GM18870 (cell line): ENCODE data around the gene PDE11A.

ENCODE experiments used
- ATAC-seq: cut with Tn5 transposase; IDR thresholded peaks from one replicate; pipeline ENCODE4 v1.9.1; 2021; ENCODE audit warnings: moderate library complexity; ENCODE audit not compliant: unreplicated experiment

PDE11A gene

DNA sequence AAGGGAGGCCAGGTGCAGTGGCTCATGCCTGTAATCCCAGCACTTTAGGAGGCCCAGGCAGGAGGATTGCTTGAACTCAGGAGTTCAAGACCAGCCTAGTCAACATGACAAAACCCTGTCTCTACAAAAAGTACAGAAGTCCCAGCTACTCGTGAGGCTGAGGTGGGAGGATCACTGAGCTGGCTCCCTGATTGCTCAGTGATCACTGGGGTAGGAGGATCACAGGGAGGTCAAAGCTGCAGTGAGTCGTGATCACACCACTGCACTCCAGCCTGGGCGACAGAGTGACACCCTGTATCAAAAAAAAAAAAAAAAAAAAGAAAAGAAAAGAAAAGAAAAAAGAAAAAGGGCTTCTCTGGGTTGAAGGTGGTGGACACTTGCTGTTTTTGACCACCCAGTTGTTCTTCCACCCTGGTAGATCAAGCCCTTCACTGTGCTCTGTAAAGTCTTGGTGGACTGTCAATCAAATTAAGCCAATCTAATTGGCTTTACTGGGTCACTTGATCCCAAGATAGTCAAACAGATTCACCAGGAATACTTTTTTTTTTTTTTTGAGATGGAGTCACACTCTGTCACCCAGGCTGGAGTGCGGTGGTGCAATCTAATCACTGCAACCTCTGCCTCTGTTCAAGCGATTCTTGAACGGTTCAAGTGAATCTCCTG, 488.4 kb downstream of the PDE11A start:
- ATAC-seq: no peak

DNA sequence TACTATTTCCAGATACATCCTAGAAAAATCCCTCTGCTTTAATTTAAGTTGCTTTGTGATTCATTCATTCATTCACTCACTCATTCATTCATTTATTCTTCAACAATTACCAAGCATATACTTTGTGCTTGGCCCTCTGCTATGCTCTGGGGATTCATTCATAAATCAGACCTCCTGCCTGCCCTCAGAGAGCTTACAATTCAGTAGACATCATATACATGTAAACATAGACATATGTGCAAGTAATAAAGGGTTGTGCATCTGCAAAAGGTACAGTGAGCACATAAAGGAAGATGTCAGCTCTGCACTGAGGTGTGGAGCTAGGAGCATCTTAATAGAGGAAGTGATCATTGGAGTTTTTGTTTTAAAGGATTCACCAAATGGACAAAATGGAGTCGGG, 490.6 kb downstream of the PDE11A start:
- ATAC-seq: no peak

GRCh38 chr2:177579486-177580036, 493.0 kb downstream of the PDE11A start:
- no peak for ATAC-seq

- ATAC-seq: no peak
Observed at GRCh38 chr2:177578454-177578853, 494.1 kb downstream of the PDE11A start.

GRCh38 chr2:177577075-177577474, 495.5 kb downstream of the PDE11A start:
- no peak for ATAC-seq

DNA sequence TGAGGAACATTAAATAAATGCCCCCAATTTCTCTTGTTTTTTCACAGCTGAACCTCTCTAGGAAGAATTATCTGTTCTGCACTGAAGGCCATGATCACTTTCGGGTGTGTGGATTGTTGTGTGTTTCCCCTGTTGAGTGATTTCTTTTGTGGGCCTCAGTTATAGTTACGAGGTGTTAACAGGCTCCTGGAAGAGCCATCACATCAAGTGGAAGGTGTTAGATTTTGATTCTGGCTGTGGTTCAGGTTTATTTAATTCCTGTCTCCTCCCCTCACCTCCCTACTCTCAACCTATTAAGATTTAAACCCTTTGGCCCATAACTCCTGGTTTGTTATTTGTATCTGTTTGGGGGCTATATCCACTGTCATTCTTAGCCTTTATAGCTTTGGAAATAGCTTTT, 497.2 kb downstream of the PDE11A start:
- ATAC-seq: no peak

GRCh38 chr2:177574356-177574755, 498.2 kb downstream of the PDE11A start:
- ATAC-seq: no peak
